Fibroblast of skin of right biceps (primary cell): Measurements from ENCODE around the gene DISP2.

Experiments used
- DNase-seq: peaks from one replicate; pipeline ENCODE4 v3.0.0-alpha.2; 2013

Gene DISP2, protein sequence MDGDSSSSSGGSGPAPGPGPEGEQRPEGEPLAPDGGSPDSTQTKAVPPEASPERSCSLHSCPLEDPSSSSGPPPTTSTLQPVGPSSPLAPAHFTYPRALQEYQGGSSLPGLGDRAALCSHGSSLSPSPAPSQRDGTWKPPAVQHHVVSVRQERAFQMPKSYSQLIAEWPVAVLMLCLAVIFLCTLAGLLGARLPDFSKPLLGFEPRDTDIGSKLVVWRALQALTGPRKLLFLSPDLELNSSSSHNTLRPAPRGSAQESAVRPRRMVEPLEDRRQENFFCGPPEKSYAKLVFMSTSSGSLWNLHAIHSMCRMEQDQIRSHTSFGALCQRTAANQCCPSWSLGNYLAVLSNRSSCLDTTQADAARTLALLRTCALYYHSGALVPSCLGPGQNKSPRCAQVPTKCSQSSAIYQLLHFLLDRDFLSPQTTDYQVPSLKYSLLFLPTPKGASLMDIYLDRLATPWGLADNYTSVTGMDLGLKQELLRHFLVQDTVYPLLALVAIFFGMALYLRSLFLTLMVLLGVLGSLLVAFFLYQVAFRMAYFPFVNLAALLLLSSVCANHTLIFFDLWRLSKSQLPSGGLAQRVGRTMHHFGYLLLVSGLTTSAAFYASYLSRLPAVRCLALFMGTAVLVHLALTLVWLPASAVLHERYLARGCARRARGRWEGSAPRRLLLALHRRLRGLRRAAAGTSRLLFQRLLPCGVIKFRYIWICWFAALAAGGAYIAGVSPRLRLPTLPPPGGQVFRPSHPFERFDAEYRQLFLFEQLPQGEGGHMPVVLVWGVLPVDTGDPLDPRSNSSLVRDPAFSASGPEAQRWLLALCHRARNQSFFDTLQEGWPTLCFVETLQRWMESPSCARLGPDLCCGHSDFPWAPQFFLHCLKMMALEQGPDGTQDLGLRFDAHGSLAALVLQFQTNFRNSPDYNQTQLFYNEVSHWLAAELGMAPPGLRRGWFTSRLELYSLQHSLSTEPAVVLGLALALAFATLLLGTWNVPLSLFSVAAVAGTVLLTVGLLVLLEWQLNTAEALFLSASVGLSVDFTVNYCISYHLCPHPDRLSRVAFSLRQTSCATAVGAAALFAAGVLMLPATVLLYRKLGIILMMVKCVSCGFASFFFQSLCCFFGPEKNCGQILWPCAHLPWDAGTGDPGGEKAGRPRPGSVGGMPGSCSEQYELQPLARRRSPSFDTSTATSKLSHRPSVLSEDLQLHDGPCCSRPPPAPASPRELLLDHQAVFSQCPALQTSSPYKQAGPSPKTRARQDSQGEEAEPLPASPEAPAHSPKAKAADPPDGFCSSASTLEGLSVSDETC (N-terminal part only)

DNA sequence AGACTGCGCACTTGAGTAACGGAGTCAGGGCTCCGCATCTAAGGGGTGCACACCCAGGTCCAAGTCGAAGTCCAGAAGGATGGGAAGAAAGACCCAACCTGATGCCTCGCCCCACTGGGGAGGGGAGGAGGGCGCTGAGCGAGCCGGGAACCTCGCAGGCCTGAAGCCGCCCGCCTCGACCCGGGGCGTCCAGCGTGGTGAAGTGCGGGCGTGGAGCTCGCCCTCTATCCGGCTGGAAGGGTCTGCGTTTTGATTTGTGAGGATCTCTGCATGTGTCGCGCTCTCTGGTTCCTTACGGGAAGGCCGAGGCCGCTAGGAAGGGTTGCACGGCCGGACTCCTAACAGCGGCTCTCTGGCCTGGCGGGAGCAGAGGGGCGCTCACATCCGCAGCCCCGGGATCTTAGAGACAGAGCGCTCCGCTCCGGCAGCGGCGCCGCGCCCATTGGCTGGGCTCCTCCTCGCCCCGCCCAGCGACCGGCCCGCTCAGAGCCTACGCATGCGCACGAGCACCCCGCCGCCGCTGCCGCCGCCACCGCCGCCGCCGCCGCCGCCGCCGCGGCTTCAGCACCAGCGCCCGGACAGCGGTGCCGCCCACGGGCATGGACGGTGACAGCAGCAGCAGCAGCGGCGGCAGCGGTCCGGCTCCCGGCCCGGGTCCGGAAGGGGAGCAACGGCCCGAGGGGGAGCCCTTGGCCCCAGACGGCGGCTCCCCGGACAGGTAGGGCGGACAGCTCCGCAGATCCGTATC, at the start of gene DISP2:
DISP2 (plus strand) TSS at position 497 of the 748 bp plus-strand sequence; CDS start at position 600, 103 bp downstream.
- DNase-seq = peak; percentile 77

DNA sequence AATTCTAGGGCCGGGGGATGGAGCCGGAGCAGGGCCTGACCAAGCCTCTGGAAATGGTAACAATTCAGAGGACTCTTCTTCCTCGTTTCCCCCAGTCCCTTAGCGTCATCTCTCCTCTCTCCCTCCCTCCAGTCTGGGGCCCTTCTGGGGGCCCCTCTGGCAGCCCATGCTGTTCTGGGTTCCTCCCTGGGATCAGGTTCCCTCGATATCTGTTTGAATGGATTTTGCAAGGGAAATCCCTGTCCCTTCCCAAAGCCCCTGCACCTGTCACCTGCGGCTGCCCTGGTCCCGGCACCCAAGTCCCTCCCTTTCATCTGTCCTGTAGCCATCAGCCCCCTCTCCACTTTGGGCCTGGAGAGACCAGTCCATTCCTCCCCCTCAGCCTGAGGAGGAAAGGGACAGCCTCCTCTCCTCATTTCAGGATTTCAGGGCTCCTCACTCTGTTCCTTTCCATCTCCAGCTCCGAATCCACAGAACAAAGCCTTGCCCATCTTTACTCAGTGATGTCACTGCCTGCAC, 48.6 kb upstream of the DISP2 start:
- DNase-seq = no peak

DNA sequence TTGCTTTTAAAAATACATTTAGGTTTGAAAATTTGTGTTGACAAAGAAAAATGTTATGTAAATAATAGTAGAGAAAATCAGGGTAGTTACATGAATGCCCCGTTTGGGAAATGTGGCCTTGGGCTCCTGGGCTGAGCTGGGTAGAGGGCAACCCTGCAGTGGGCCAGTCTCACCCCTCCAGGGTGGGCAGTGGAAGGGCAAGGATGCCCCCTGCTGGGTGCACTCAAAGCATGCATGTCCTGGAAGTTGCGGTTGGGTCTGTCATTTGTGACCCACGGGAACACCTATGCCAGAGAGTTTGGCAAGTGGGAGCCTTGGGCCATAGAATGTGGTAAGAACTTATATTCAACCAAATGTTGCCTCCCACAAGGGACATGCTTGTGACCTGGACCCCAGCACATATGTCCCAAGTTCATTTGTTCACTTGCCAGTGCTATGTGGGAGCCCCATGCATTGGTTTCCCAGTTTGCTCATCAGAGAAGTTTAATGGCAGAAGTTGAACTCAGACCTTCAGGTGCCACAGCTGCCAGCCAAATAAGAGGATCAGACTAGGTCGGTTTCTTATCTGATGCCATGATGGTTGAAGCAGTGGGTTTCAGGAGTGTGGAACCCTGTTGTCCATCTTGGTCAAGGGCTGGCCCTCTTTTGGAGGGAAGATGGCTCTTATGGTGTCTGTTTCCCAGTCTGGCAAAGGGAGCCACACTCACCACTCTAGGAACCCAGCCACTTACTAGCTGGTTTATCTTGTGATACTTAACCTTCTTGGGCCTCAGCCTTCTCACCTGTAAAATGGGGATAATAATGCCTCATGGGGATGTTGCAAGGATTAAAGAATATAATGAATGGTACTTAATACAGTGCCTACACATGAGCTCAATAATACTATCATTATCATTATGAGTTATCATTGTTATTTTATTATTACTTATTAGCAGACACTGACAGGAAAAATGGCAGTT, 47.7 kb upstream of the DISP2 start:
- peak; percentile 39 for DNase-seq

DNA sequence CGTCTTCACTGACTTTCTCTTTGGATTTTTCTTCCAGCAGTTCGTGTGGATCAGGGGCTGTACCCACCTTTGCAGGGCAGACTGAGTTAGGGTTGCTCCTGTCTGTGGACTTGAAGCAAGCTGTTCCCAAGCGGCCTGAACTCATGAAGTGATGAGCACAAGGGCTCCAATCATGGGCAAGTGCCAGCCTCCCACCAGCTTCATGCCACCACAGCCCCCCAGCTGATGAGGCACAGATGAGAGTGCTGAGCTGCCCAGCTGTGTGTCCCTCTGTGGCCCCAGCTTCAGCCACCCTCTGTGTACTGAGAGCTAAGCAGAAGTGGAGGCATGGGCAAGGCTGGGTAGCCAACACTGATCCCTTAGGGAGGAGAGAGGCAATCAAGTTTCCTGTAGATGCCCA, 47.0 kb upstream of the DISP2 start:
- DNase-seq = no peak

DNA sequence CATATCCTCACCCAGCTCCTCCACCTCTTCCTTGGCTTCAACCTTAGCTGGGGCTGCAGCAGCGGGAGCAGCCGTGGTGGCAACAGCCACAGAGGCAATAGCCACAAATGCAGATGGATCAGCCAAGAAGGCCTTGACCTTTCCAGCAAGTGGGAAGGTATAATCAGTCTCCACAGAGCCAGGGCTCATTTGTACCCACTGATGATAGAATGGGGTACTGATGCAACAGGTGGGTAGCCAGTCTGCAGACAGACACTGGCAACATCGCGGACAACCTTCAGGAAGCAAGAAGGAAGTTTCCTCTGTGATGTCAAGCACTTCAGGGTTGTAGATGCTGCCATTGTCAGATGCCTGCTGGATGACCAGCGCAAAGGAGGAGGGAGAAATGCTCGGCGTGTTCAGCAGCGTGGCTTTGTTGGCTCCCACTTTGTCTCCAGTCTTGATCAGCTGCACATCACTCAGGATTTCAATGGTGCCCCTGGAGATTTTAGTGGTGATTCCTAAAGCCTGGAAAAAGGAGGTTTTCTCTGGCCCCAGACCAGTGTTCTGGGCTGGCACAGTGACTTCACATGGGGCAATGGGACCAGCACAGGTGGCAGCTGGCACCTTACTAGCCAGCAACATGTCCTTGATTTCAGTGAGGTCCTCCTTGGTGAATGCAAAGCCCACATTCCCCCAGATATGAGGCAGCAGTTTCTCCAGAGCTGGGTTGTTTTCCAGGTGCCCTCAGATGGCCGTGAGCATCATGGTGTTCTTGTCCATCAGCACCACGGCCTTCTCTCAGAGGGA, 45.5 kb upstream of the DISP2 start:
- no peak for DNase-seq

DNA sequence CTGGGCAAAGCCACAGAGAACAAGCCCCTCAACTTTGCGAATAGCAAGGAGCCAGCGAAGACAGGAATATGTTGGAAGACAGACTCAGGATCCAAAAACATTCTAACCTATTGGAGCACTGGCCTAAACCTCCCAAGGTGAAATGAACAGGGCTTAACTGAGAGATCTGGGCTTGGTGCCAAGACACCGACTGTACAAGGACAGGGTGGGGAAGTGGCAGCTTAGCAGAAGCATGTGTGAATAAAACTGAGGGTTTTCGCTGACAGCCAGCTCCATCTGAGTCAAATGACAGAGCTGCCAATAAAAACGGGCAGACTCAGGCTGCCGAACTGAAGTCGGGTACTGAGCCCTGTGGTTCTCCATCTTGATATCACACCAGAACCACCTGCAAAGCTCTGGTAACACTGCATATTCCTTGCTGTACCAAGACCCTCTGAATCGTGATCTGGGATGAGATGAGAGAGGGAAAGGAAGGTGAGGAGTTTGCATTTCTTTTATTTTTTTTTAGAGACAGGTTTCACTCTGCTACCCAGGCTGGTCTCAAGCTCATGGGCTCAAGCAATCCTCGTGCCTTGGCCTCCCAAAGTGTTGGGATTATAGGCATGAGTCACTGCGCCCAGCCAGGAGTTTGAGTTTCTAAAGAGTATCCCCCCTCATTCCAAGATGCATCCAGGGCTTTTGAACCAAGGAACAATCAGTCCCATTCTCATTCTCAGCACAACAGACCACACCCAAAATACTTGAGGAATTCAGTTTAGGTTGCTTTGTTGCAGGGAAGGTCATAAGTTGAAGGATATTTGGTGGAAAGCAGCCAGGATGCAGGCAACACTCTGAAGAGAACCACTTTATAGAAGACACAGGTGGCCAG, 44.3 kb upstream of the DISP2 start:
- DNase-seq = peak; percentile 56

DNA sequence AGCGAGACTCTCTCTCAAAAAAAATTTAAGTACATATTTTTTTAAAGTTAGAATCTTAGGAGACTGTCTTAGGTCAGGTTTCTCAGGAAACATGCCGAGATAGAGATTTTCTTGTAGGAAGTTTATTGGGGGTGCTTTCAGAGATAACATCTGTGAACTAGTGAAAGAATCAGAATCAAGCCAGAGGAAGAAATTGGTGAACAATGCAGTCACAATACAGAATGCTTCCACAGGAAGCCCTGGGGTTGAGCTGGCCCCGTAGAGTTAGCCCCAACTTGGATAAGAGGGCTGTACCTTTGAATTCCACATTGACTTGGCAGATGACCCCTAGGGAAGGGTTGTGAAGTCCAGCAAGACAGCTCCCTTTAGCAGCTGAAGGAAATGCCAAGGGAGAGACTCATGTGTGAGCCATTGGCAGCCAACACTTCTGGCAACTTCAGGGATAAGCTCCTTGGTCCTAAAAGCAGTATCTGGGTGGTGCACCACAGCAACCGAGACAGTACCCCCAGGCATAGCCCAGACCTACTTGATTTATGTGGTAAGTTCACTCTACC, 43.2 kb upstream of the DISP2 start:
- peak; percentile 41 for DNase-seq

DNA sequence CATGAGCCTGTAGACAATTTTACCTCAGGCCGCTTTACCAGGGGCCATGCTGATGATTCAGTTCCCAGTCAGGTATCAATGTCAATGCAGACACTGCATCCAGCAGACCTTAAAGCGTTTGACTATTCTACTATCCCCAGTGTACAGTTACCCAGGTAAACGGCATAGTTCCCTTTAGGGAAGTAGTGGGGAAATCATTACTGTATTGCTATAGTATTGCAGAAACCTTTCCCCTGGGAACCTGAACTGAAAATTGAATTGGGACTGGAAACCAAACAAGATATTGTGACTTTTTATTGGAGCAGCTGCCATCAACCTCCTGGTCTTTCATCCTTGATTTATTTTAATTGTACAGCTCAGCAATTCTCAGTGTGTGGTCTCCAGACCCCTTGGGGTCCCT, 41.1 kb upstream of the DISP2 start:
- DNase-seq = no peak

DNA sequence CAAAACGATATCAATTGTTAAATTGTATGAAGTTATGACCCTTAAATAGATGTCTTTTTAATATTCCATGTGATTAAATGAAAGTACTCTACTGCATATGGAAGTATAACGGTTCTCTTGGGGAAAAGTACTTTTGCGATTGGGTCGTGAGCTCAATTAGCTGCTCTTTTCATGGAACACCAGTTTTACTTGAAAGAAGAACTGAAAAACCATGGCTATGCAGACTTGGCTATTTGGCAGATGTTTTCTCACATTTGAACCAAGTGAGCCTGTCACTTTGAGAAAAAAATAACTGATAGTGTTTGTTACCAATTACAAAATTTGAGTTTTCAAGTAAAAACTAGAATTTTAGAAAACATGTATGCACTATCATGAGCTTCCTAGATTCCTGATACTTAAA, 40.4 kb upstream of the DISP2 start:
- no peak for DNase-seq

DNA sequence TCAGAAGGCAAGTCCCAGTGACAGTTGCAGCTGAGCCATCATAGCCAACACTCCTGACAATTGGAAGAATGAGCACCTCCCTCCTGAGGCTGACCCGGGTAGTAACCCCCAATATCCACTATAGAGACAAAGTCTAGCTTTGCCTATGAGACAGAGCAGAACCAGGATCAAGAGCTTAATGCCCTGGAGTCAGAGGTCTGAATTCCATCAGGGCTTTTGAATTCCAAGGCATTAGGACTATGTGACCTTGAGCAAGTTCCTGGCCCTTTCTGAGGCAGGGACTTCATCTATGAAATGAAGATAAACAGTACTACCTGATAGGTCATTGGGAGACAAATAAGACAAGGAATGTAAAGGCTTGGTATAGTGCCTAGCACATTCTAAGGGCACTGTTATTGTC, 37.6 kb upstream of the DISP2 start:
- DNase-seq = no peak

DNA sequence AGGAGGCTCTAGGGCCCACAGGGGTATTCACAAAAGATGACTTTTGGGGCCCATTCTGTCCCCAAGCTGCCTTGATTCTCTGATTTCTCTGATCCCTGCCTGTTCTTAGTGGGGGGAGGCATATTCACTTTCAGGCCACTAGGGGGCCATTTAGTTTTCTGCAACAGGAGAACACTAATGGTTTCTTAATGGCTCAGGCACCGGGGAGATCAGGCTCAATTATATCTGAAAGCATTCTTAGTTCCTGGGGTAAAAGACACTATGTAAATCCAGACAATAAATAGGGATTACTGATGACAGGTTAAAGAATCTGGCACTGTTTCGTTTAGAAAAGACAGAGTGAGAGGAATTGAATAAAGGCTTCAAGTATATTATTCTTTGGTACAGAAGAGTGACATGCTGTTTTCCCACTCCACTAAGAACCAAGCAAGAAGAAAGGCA, 37.1 kb upstream of the DISP2 start:
- peak; percentile 69 for DNase-seq

DNA sequence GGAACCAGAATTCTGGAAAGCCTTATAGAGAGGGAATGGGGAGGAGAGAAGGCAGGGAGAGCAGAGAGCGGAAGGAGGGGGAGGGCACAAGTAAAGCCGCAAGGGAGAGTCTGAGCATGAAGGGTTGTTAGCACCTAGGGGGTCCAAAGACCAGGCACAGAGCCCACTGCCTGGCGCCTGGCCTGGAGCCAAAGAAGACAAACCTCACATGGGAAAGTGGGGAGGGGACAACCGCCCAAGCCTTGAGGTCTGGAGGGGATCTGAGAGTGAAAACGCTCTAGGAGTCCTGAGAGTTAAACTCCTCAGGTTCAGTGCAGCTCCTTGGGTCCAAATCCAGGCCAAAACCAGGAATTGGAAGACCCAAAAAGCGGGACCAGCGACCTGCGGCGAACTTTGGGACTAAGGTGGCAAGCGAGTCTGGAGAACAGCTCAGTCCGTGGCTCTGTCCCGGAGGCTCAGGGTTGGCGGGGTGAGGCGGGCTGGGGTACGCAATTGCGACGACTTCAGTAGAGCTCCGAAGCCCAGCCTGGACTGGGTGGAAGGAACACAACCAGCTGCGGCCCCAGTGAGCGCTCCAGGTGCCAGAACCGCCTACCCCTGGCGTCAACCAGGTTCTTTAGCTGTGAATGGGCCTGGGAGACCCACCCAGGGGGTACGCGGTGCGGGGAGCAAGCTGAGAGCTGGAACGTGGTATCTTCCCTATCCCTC, 35.3 kb upstream of the DISP2 start:
- peak; percentile 72 for DNase-seq

DNA sequence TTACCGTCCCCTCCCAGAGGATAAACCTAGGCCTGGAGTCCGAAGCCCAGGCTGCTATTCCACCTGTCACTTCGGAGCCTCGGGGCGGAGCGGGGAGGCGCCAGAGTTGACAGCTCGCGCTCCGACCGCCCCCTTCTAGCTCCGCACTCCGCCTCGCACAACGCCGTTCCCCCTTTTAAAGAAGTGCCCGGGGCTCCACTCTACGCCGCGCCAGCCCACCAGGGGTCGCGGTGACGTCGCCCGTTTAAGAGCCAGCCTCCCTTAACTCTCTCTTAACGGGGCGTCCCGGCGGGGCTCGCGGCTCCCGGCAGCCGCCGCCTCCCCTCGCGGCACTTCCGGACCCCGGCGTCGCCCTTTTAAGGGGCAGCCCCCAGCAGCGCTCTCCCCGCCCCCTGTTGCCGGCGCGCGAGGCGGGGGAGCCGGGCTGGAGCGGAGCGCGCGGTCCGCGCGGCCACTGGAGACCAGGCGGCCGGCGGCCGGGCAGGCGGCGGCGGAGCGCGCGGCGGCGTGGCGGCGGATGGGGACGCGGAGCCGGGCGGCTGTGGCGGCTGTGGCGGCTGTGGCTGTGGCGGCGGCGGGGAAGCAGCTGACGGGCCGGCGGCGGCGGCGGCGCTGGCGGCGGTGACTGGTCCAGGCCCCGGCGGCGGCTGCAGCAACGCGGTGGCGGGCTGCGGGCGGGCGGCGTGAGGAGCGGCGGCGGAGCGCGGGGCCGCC, 34.6 kb upstream of the DISP2 start, which contains the start of gene INAFM2:
INAFM2 (plus strand) TSS at position 454 of the 714 bp plus-strand sequence. CDS start 364 bp downstream, outside the sequence.
- peak; percentile 97 for DNase-seq

DNA sequence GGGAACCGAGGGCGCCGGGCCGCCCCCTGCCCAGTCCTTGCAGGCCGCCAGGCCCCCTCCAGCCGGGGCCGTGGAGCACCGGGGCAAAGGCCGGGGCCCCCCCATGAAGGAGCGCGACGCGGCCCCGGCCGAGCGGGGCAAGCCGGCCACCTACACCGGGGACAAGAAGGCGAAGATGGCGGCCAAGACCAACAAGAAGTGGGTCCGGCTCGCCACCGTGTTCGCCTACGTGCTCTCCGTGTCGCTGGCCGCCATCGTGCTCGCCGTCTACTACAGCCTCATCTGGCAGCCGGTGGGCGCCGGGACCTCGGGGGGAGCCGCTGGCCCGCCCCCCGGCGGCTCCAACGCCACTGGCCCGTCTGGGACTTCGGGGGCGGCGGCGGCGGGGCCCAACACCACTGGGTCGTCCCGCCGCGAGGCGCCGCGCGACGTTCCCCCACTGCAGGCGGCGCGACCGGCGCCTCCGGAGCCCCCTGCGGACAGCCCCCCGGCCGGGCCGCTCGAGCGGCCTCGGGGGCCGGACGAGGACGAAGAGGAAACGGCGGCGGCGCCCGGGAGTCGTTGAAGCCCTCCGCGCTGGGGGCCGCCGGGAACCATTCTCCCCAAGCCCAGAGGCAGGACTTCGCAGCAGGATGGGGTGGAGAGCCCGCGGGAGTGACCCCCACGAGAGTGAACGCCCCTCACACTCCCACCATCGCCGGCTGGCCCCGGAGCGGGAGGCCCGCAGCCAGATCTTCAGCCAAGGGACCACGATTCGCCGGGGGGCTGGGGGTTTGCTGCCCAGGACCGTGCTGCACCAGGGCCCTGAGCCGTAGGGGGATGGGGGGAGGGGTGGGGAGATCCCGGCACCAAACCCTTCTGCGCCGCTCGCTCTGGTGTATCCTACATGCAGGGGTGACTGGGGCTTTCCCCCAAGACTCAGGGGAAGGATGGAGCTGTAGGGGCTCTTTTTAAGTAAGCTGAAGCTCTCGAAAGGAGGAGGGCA, 33.8 kb upstream of the DISP2 start:
- DNase-seq = peak; percentile 33

DNA sequence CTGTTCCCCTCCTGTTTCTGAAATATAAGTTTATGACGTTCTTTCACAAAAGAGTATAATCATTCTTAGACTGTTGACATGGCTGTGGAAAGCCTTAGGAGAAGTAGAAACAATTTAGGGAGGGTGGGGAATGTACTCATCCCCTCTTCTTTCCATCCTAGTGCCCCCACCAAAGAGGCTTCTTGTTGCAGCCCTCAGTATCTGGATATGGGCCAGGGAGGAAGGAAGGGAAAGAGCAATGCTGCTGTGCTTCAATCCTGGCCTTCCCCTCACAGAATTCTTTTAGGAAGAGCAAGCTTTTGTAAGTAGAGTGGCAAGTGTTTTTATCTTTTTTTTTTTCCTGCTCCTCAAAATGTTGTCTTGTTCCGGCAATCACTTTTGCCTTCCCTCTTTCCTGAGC, 32.8 kb upstream of the DISP2 start:
- DNase-seq = no peak

DNA sequence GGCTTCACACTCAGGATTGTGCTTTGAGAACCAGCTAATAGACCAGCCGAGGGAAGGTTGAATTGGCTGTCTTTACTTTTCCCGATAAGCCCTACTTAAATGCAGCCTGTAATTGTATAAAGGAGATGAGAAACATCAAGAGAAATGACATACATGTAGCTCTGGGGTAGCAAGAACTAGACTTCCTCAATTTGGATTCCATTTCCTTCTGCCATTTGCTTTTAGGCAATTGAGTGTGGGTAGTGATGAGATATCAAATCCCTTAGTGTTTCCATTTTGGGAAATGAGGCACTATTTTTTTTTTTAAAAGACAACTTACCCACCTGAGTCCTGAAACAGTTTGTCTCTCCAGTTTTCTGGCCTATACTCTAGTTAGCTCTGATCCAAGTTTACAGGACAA, 32.3 kb upstream of the DISP2 start:
- no peak for DNase-seq
